ENCODE data around the gene SCRN3. TPM values are rescaled to one million over a fixed set of nuclear protein-coding genes. Genes with fewer than 3 reads are reported as not detected.

SCRN3 gene
- total RNA-seq, 1 donor from 2014 or later, result 31.0 TPM

DNA sequence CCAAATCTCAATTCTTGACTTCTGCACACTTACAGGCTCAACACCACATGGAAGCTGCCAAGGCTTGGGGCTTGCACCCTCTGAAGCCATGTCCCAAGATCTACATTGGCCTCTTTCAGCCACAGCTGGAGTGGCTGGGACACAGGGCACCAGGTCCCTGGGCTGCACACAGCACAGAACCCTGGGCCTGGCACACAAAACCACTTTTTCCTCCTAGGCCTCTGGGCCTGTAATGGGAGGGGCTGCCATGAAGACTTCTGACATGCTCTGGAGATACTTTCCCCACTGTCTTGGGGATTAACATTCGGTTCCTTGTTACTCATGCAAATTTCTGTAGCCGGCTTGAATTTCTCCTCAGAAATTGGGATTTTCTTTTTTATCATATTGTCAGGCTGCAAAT lies 30.9 kb upstream of the SCRN3 start:
- H3K4me3 Mint-ChIP-seq, result no peak overlapping the region
- Histone ChIP-seq H3K27me3 (no peaks in the 10 kb centered on the region), H3K4me2 (no peak overlapping the region), H3K9ac (no peak overlapping the region), H3K27ac (no peak overlapping the region), H3F3A (ENCODE audit: low read depth) (no peaks in the 10 kb centered on the region), H4K20me1 (ENCODE audit: low read depth) (no peaks in the 10 kb centered on the region), H3K4me1 (no peaks in the 10 kb centered on the region), H2AFZ (replicated peaks) (no peak overlapping the region), H3K79me2 (ENCODE audit: low read depth) (no peaks in the 10 kb centered on the region), H3K36me3 (no peaks in the 10 kb centered on the region), H3K9me3 (ENCODE audit: low read depth) (no peaks in the 10 kb centered on the region), H3K4me3 (no peak overlapping the region)
- no peak overlapping the region for H3K27ac Mint-ChIP-seq
- no peak for DNase-seq (ENCODE audit: low spot score)
- peaks cover 46% of the 10 kb centered on the region for H3K36me3 Mint-ChIP-seq
- H3K9me3 Mint-ChIP-seq, result peaks cover 26% of the 10 kb centered on the region
- no peaks in the 10 kb centered on the region for H3K4me1 Mint-ChIP-seq
- TF ChIP-seq, protein P1, sequence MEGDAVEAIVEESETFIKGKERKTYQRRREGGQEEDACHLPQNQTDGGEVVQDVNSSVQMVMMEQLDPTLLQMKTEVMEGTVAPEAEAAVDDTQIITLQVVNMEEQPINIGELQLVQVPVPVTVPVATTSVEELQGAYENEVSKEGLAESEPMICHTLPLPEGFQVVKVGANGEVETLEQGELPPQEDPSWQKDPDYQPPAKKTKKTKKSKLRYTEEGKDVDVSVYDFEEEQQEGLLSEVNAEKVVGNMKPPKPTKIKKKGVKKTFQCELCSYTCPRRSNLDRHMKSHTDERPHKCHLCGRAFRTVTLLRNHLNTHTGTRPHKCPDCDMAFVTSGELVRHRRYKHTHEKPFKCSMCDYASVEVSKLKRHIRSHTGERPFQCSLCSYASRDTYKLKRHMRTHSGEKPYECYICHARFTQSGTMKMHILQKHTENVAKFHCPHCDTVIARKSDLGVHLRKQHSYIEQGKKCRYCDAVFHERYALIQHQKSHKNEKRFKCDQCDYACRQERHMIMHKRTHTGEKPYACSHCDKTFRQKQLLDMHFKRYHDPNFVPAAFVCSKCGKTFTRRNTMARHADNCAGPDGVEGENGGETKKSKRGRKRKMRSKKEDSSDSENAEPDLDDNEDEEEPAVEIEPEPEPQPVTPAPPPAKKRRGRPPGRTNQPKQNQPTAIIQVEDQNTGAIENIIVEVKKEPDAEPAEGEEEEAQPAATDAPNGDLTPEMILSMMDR (IDR thresholded peaks at IDR 0.05), result no peak
- TF ChIP-seq EZH2phosphoT487 (IDR thresholded peaks at IDR 0.05) (no peak), EZH2 (IDR thresholded peaks at IDR 0.05) (no peak)
- no peaks in the 10 kb centered on the region for H3K27me3 Mint-ChIP-seq (ENCODE audit: insufficient read depth, low read depth)

DNA sequence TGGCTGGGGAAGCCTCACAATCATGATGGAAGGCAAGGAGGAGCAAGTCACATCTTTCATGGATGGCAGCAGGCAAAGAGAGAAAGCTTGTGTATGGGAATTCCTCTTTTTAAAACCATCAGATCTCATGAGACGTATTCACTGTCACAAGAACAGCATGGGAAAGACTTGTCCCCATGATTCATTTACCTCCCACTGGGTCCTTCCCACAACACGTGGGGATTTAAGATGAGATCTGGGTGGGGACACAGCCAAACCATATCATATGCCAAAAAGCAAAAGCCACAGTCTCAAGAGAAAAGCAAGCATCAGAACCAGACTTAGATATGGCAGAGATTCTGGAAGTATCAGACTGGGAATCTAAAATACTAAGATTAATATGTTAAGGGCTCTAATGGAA lies 30.0 kb upstream of the SCRN3 start:
- Histone ChIP-seq H3K4me2 (no peak overlapping the region), H3K4me1 (no peaks in the 10 kb centered on the region), H3K27me3 (no peaks in the 10 kb centered on the region), H3K27ac (no peak overlapping the region), H2AFZ (replicated peaks) (no peak overlapping the region), H3K9me3 (ENCODE audit: low read depth) (no peaks in the 10 kb centered on the region), H3K9ac (no peak overlapping the region), H3K4me3 (no peak overlapping the region), H3K79me2 (ENCODE audit: low read depth) (no peaks in the 10 kb centered on the region), H3F3A (ENCODE audit: low read depth) (no peaks in the 10 kb centered on the region), H4K20me1 (ENCODE audit: low read depth) (no peaks in the 10 kb centered on the region), H3K36me3 (no peaks in the 10 kb centered on the region)
- no peak overlapping the region for H3K4me3 Mint-ChIP-seq
- H3K36me3 Mint-ChIP-seq, result peaks cover 44% of the 10 kb centered on the region
- peaks cover 26% of the 10 kb centered on the region for H3K9me3 Mint-ChIP-seq
- DNase-seq (ENCODE audit: low spot score), result no peak
- TF ChIP-seq EZH2phosphoT487 (IDR thresholded peaks at IDR 0.05) (no peak), EZH2 (IDR thresholded peaks at IDR 0.05) (no peak)
- TF ChIP-seq, protein P1 (IDR thresholded peaks at IDR 0.05), result no peak
- no peaks in the 10 kb centered on the region for H3K4me1 Mint-ChIP-seq
- H3K27ac Mint-ChIP-seq, result no peak overlapping the region
- no peaks in the 10 kb centered on the region for H3K27me3 Mint-ChIP-seq (ENCODE audit: insufficient read depth, low read depth)

DNA sequence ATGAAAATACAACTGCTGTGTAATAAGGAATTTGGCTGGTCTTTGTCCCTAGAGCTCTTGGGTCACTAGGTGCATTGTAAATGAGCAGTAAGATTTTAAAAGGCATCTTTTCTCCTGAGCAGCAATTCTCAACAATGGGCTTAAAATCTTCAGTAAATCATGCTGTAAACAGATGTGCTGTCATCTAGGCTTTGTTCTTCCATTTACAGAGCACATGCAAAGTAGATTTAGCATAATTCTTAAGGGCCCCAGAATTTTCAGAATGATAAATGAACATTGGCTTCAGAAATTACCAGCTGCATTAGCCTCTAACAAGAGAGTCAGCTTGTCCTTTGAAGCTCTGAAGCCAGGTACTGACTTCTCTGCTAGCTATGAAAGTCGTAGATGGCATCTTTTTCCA lies 26.8 kb upstream of the SCRN3 start:
- TF ChIP-seq EZH2phosphoT487 (IDR thresholded peaks at IDR 0.05) (no peak), EZH2 (IDR thresholded peaks at IDR 0.05) (no peak)
- H3K79me2 ChIP-seq (ENCODE audit: low read depth), result no peaks in the 10 kb centered on the region
- Mint-ChIP-seq H3K27ac (no peak overlapping the region), H3K4me1 (peaks cover 2% of the 10 kb centered on the region), H3K27me3 (ENCODE audit: insufficient read depth, low read depth) (no peaks in the 10 kb centered on the region), H3K4me3 (no peak overlapping the region), H3K36me3 (peaks cover 37% of the 10 kb centered on the region), H3K9me3 (peaks cover 18% of the 10 kb centered on the region)
- DNase-seq (ENCODE audit: low spot score), result no peak
- H3F3A ChIP-seq (ENCODE audit: low read depth), result no peaks in the 10 kb centered on the region
- H2AFZ ChIP-seq (replicated peaks), result no peak overlapping the region
- H3K27ac ChIP-seq, result no peak overlapping the region
- no peak overlapping the region for H3K4me3 ChIP-seq
- no peaks in the 10 kb centered on the region for H3K36me3 ChIP-seq
- H4K20me1 ChIP-seq (ENCODE audit: low read depth), result no peaks in the 10 kb centered on the region
- H3K9me3 ChIP-seq (ENCODE audit: low read depth), result no peaks in the 10 kb centered on the region
- no peak overlapping the region for H3K4me2 ChIP-seq
- H3K9ac ChIP-seq, result no peak overlapping the region
- H3K4me1 ChIP-seq, result no peaks in the 10 kb centered on the region
- no peaks in the 10 kb centered on the region for H3K27me3 ChIP-seq

DNA sequence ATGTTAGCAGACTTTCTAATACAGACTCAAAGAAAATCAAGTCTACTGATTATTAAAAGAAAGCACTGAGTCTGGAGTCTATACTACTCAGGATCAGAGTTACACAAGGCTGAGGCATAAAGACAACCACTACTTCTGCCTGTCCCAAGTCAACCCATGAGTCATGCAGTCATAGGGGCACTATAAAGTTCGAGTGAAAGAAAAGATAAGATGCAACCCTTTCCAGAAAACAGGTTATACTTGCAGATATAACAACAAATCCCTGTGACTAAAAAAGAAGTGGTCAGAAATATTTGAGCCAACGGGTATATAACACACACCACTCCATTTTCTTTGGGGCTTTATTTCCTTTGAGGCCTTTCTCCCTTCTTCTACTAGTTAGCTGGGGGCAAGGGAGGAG lies 18.6 kb upstream of the SCRN3 start:
- Mint-ChIP-seq H3K27me3 (ENCODE audit: insufficient read depth, low read depth) (no peaks in the 10 kb centered on the region), H3K4me3 (no peak overlapping the region), H3K4me1 (peaks cover 2% of the 10 kb centered on the region), H3K27ac (no peak overlapping the region), H3K9me3 (no peaks in the 10 kb centered on the region), H3K36me3 (peaks cover 6% of the 10 kb centered on the region)
- Histone ChIP-seq H3K4me2 (no peak overlapping the region), H3K4me1 (no peaks in the 10 kb centered on the region), H3K4me3 (no peak overlapping the region), H3K27me3 (no peaks in the 10 kb centered on the region), H3F3A (ENCODE audit: low read depth) (peaks cover 2% of the 10 kb centered on the region), H3K79me2 (ENCODE audit: low read depth) (no peaks in the 10 kb centered on the region), H3K9me3 (ENCODE audit: low read depth) (no peaks in the 10 kb centered on the region), H4K20me1 (ENCODE audit: low read depth) (no peaks in the 10 kb centered on the region), H3K9ac (no peak overlapping the region), H2AFZ (replicated peaks) (no peak overlapping the region), H3K27ac (no peak overlapping the region), H3K36me3 (peaks cover 19% of the 10 kb centered on the region)
- no peak for DNase-seq (ENCODE audit: low spot score)
- TF ChIP-seq, protein P1 (IDR thresholded peaks at IDR 0.05), result no peak
- TF ChIP-seq EZH2phosphoT487 (IDR thresholded peaks at IDR 0.05) (no peak), EZH2 (IDR thresholded peaks at IDR 0.05) (no peak)

All from neural progenitor cell (in vitro differentiated cells).